ENCODE data around the gene COX7A2L. TPM values are rescaled to one million over a fixed set of nuclear protein-coding genes. Genes with fewer than 3 reads are reported as not detected.

The COX7A2L gene
- total RNA-seq, 1 donor from 2014 or later: 126 TPM

DNA sequence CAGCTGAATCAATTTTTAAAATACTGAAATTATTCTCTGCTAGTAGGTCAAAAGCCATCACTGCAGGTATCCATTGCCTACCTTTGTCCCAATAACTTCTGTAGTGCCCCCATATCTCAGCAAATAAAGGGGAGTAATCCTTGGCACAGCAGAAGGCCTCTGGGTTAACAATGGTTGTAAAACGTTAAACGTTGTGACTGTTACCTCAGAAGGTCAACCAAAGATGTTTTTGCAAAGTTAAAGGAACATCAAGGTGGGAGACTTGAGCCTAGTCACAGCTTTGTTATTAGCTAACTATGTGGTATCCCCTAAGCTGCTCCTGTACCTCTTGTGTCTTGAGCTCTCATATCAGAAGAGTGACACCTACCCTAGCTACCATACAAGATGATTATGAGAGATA lies 60.5 kb downstream of the COX7A2L start:
- Mint-ChIP-seq H3K27ac (ENCODE audit: unreplicated experiment) (no peak overlapping the region), H3K4me1 (ENCODE audit: low read depth, unreplicated experiment) (no peaks in the 10 kb centered on the region), H3K36me3 (ENCODE audit: low read depth, unreplicated experiment) (peaks cover 10% of the 10 kb centered on the region), H3K9me3 (ENCODE audit: unreplicated experiment) (no peaks in the 10 kb centered on the region), H3K4me3 (ENCODE audit: unreplicated experiment) (no peak overlapping the region), H3K27me3 (ENCODE audit: low read depth, unreplicated experiment) (no peaks in the 10 kb centered on the region)
- Histone ChIP-seq H4K20me1 (ENCODE audit: insufficient read depth, low read length) (no peaks in the 10 kb centered on the region), H3K79me2 (ENCODE audit: insufficient read depth, low read length) (no peaks in the 10 kb centered on the region), H3K27me3 (ENCODE audit: insufficient read depth, low read length) (no peaks in the 10 kb centered on the region), H3K9me3 (ENCODE audit: insufficient read depth, low read depth, low read length) (no peaks in the 10 kb centered on the region), H3K4me3 (ENCODE audit: insufficient read depth, low read depth, low read length) (no peak overlapping the region), H3K36me3 (ENCODE audit: insufficient read depth, low read length) (peaks cover 5% of the 10 kb centered on the region), H3K4me1 (ENCODE audit: insufficient read depth, low read length) (no peaks in the 10 kb centered on the region), H3K27ac (ENCODE audit: low read depth, low read length) (no peak overlapping the region), H3K9ac (ENCODE audit: low read length) (no peak overlapping the region), H2AFZ (ENCODE audit: low read depth, low read length) (no peak overlapping the region), H3K4me2 (ENCODE audit: low read length) (no peak overlapping the region)
- TF ChIP-seq, protein P1, sequence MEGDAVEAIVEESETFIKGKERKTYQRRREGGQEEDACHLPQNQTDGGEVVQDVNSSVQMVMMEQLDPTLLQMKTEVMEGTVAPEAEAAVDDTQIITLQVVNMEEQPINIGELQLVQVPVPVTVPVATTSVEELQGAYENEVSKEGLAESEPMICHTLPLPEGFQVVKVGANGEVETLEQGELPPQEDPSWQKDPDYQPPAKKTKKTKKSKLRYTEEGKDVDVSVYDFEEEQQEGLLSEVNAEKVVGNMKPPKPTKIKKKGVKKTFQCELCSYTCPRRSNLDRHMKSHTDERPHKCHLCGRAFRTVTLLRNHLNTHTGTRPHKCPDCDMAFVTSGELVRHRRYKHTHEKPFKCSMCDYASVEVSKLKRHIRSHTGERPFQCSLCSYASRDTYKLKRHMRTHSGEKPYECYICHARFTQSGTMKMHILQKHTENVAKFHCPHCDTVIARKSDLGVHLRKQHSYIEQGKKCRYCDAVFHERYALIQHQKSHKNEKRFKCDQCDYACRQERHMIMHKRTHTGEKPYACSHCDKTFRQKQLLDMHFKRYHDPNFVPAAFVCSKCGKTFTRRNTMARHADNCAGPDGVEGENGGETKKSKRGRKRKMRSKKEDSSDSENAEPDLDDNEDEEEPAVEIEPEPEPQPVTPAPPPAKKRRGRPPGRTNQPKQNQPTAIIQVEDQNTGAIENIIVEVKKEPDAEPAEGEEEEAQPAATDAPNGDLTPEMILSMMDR (IDR thresholded peaks at IDR 0.05; ENCODE audit: insufficient read depth, low read depth, low read length): no peak
- no peak for TF ChIP-seq EZH2 (IDR thresholded peaks at IDR 0.05; ENCODE audit: insufficient read depth, low read length)
- DNase-seq (ENCODE audit: low read depth): no peak
- FAIRE-seq: no peak

Other genes starting within 250 kb of the COX7A2L start
- 68.2 and 71.9 TPM in 2 replicates for gene EML4, start 191.9 kb downstream of the COX7A2L start, total RNA-seq
- 0.14 and 0.20 TPM in 2 replicates for gene KCNG3, start 132.8 kb upstream of the COX7A2L start, total RNA-seq
- gene MTA3, start 207.4 kb upstream of the COX7A2L start, total RNA-seq: 69.4 and 70.4 TPM in 2 replicates